ENCODE results near the gene PTPRC.

Gene PTPRC

DNA sequence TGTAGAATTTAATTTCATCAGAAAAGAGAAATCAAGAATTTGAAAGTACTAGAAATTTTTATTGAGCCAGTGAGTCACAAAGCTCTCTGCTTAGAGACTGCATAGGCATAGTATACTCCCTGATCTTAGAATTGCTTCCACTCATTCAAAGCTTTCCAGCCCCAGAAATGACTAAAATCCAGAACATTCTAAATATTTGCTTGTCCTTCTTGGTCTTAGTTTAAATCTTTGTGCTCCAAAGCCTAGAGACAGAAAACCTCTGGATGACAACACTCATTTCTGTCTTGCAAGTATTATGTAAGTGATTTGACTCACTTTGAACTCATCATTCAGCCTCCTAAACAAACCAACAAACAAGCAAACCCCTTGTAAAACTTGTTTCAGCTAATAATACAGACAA is 74.2 kb downstream of the PTPRC start:
- no peak for DNase-seq

DNA sequence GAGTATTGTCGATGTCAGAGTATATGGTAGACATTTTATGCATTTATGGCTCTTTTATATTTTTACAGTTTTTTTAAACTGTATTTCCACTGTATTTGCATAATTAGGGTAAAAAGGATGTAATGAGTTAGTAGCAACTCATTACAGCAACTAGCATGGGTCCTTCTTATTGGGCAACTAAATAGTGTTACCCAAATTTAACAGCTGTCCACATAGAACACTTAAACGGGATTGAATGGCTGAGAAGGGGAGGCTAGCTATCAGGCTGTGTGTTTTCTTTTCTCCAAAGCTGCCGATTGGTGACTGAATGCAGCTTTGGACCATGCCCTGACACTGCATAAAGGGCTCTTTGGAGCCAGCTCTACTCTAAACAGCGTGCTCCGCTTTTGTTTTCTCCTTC is 75.4 kb downstream of the PTPRC start:
- DNase-seq = no peak

DNA sequence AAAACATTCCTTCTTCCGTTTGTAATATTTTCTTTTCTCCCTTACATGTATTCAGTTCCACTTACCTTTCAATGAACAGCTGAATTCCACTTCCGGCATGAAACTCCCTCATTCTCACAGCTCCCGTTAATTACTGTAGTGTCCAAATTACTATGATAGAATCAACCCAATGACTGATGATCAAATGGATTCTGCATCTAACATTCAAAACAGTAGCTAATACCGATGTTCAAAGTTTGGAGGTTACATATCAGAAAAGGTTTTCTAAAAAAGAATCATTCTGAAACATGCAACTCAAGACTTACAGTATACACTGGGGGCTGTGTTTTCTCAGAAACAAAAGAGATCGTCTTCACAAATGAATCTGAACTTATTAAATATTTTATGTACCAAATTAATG is 77.2 kb downstream of the PTPRC start:
- no peak for DNase-seq

DNA sequence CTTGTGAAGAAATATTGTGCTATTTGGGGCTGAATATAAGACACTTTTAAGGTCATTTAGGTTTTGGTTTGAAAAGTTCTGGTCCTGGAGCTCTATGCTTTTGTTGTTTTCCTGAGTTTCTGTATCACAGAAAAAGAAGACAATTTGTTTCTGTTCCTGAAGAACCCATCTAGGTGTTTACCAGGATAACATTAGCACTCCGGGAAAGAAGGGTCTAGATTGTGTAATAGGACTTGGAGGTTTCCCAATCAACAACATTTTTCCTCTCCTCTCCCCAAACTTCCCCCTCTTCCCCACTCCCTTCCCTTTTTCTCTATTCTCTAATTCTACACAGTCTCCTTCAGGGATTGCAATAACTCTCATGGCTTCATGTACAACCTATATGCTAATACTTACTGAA is 78.7 kb downstream of the PTPRC start:
- no peak for DNase-seq

DNA sequence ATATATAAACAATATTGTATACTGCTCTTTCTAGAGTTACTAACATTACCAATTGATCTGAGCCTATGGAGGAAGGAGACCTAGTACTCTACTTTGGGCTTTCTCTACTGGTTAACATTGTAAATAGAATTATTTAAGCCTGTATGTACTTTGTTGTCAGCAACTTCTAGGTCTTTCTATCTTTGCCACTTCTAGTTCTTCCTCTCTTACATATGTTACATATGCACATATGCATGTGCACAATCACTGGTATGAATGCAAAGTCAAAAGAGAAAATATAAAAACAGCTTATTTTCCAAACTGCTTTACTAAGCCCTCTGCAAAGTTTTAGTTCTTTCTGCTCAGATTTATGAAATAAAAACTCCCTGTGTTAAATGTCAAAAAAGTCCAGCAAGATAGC is 84.3 kb downstream of the PTPRC start:
- DNase-seq = no peak

DNA sequence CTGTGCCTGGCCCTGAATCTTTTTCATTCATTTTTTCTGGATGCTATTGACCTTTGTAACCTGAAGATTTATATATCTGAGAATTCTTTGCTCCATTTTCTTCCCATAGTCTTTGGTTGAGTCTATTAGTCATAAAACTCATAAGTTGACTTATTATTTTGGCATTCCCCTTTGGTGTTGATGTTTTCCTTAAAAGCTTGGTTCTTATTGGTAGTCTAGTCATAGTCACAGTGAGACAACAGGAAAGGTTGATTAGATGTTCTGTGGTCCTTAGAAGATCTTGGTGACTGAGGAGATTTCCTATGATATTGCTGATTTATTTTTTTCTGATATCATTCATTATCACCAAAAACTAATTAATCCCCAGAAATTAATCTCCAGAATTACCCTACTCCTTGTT is 86.2 kb downstream of the PTPRC start:
- no peak for DNase-seq

DNA sequence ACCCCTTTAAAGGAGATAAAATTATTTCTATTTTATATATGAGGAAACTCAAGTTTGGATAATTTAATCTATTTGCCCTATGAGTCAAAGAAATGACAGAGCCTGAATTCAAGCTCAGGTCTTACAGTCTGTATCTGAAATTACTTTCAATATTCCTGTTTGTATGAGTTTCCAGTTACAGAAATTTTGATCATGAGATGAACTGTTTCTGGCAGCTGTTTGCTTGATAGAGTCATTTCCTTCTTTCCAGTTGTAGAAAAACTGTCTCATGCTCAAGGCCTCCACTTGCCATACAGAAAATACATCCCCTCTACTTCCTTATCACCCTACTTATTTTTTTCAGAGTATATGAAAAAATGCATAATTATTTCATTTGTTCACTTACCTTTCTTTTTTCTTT is 87.6 kb downstream of the PTPRC start:
- no peak for DNase-seq

DNA sequence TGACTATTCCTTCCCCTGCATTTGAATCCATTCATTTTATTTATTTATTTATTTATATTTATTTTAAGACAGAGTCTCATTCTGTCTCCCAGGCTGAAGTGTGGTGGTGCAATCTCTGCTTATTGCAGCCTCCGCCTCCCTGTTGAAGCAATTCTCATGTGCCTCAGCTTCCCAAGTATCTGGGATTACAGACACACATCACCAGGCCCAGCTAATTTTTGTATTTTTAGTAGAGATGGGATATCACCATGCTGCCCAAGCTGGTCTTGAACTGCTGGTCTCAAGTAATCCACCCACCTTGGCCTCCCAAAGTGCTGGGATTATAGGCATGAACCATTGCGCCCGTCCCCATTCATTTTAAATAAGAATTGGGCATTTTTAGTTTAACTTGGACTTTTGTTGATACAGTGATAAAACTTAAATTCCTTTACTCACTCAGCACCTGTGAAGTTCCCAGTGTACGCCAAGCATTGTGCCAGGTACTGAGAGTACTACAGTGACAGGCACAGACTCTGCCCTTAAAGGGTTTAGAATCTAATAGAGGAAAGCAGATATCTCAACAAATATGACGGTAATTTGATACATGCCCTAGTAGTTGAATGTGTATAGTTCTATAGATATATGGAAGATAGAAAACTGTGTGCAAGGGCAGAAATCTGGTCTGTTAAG is 90.5 kb downstream of the PTPRC start:
- no peak for DNase-seq

DNA sequence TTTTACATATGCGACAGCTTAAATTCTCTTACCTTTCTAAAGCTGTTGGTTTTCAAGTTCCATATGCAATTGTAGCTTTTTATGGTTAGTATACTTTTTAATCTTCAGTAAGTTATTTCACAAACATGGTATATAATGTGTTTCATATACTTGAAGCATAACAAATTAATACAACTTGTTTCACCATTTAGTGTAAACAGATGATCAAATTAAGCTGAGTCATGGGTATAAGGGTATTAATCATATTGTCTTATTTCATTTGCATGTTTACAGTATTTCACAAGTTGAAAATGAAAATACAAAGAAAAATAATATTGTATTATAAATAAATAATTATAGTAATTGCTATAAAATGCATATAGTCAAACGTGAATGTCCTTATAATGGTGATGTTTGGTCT is 92.1 kb downstream of the PTPRC start:
- no peak for DNase-seq

DNA sequence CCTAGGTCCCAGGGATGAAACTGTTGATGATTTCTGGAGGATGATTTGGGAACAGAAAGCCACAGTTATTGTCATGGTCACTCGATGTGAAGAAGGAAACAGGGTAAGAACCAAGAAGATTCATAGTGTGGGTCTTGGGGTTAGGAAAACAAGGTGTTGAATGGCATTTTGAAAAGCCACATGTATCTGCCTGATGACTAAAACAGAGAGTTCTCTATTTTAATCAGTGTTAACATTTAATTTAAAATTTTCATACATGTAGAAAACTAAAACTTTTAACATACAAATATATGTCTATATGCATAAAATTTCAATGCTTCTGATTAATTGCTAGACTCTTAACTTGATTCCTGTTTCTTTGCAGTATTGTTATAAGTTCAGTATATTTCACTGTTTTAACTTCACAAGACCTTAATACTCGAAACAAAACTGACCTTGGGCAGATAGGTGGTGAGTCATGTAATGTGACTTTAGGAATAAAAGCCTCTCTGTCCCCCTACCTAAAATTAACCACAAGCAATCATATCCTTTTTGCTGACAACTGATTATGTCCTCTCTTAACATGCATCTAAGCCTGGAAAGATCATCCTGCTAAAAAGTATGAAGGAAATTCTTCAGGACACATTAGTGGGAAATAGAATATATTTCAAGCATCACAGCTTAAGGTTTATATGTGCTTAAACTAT is 95.6 kb downstream of the PTPRC start:
- DNase-seq = no peak

DNA sequence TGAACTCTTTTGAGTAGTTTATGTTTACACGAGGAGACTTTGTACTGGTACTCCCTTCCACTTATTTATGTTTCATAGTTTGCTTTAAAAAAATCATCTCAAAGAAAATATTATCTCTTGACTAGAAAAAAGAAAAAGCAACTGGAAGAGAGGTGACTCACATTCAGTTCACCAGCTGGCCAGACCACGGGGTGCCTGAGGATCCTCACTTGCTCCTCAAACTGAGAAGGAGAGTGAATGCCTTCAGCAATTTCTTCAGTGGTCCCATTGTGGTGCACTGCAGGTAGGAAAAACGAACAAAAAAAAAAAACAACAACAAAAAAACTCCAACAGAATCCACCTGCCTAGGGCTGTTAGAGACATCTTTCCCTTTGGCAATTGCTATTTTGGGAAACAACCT is 102.9 kb downstream of the PTPRC start:
- DNase-seq = no peak

DNA sequence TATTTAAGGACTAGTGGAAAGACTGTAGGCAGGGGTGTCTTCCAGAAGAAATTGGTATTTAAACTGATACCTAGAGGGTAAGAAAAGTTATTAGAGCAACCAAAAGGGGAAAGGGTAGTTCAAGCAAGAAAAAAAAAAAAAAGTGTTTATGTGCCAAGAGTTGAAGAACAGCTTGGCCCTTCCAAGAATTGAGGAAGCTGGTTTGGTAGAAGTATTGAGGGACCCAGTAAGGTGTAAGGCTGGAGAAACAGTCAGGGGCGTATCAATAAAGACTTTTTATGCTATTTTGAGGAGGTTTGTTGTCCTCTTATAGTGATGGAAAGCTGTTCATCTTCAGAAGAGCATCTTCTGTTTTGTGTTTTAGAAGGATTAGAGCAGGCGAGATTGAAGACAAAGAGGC is 108.3 kb downstream of the PTPRC start:
- DNase-seq = no peak

DNA sequence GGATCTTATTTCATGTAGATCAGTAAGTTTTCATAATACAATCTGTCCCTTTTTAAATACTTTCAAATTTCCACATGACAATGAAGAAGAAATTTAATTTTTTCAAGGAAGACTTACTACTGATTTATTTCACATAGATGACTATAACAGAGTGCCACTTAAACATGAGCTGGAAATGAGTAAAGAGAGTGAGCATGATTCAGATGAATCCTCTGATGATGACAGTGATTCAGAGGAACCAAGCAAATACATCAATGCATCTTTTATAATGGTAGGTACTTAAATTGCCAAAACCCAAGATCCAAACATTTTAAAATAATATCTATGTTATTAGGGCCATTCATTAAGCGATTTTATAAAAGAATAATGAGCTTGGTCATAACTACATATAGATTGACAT is 110.4 kb downstream of the PTPRC start:
- DNase-seq = no peak

DNA sequence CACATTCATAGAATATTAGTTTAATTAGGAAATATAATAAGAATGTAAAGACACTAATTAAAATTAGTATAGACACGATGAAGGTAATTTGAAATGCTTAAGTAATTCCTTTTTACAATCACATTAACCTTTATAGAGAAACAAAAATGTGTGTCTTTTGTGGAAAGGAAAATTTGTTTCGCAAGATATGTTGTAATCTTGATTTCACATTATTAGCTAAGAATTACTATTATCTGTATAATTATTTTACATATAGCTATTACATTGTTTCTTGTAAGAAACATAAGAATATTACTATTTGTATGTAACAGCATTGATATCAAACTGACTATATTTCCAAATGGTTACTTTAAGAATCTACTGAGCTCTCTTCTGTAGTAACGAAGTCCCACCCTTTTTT is 111.2 kb downstream of the PTPRC start:
- no peak for DNase-seq

DNA sequence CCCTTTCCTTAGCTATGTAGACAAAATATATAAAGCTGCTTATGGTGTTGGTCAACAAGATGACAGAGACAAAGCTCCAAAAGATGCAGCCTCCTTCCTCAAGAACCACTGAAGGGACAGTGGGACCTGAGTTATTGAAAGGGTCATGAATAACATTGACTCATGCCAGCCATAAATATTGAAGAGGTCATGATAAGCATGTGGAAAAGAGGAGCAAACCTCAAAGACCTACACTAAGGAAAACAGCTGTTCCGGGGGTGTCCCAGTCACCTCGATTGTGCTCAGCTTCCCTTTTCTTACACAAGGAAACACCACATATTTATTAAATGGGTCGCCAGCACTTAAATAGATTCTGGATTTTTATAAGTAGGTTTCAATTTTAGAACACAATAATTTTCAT is 112.9 kb downstream of the PTPRC start:
- no peak for DNase-seq

DNA sequence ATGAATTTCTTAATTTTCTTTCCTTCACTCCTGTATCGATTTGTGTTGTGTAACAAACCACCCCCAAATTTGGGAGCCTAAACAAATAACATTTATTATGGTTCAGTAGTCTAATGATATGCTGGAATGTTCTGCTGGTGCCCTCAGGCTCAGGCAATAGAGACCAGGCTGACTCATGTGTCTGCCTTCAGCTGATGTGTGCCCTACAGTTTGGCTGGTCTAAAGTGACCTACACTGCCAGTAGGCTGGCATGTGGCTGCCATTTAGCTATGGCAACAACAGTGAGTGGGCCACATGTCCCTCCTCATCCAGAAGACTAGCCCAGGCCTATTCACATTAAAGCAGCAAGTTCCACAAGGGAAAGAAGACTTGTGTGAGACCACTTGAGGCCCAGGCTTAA is 115.8 kb downstream of the PTPRC start:
- no peak for DNase-seq

DNA sequence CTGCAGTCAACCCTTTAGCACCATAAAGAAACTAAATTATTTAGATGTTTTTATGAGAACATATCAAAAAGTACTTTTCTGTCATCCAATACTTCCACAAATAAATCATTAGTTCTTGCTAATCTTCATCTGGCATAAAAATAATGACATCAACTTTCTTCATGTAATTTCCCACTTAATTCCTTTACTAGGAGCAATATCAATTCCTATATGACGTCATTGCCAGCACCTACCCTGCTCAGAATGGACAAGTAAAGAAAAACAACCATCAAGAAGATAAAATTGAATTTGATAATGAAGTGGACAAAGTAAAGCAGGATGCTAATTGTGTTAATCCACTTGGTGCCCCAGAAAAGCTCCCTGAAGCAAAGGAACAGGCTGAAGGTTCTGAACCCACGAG is 116.9 kb downstream of the PTPRC start:
- DNase-seq = no peak

DNA sequence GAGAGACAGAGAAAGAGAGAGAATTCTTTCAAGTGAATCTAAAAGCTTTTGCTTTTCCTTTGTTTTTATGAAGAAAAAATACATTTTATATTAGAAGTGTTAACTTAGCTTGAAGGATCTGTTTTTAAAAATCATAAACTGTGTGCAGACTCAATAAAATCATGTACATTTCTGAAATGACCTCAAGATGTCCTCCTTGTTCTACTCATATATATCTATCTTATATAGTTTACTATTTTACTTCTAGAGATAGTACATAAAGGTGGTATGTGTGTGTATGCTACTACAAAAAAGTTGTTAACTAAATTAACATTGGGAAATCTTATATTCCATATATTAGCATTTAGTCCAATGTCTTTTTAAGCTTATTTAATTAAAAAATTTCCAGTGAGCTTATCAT is 117.6 kb downstream of the PTPRC start:
- DNase-seq = peak in 1 of 2 experiments; percentile 5

DNA sequence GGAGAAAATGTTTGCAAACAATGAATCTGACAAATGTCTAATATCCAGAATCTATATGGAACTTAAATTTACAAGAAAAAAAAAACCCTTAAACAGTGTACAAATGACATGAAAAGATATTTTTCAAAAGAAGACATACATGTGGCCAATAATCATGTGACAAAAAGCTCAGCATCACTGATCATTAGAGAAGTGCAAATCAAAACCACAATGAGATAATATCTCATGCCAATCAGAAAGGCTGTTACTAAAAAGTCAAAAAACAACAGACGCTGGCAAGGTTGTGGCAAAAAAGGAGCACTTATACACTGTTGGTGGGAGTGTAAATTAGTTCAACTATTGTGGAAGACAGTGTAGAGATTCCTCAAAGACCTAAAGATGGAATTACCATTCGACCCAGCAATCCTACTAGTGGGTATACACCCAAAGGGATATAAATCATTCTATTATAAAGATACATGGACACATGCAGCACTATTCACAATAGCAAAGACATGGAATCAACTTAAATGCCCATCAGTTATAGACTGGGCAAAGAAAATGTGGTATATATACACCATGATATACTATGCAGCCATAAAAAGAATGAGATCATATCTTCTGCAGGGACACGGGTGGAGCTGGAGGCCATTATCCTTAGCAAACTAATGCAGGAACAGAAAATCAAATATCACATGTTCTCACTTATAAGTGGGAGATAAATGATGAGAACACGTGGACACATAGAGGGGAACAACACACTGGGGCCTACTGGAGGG is 123.2 kb downstream of the PTPRC start:
- no peak for DNase-seq

DNA sequence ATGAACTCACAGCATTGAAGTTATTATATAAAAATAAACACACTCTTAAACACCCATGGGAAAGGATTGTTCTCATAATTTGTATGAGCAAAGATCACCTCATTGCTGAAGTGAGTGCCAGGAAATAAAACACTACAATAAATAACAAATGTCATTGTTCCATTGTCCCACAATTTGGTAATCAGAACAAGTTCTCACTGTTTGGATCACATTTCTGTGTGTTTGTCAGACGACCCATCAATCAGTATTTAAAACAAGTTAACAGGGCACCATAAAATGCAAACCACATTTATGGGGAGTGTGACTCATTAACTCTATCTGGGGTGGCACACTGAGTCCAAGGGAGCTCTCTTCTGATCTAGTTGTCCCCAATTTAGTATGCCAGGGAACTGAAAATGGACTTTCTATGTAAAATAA is 124.5 kb downstream of the PTPRC start:
- DNase-seq = no peak

DNA sequence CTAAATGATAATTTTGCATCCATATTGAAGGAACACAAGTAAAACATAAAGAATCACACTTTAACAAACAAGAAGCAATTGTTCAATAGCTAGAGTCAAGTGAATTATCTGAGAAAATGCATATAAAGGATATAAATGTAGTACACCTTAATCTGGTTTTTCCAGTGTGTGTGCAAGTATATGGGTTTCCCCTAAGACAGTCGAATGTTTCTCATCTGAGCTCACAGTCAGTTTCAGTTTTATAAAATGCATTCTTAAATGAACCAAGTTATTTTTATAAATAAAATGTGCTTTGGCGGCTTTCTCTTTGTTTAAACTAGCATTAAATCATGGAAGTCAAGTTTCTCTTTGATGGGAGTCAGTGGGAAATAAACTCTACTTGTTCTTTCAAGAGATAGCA is 125.9 kb downstream of the PTPRC start:
- DNase-seq = no peak

DNA sequence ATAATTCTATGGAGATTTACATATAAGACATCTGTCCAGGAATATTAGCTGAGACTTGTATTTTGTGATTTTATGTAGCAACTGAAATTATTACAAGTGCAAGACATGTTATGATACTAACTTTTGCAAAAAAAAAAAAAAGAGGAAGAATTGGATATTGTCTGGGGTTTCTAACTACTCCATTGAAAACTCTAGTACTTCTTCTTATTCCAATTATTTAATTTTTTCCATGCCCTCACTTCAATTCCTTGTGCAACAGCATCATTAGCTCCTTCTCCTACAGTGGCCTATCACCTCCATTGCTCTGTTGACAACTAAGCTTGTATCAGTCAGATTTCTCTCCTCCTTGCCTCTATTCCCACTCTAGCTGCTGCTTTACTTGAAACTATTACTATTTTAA is 126.6 kb downstream of the PTPRC start:
- DNase-seq = no peak

DNA sequence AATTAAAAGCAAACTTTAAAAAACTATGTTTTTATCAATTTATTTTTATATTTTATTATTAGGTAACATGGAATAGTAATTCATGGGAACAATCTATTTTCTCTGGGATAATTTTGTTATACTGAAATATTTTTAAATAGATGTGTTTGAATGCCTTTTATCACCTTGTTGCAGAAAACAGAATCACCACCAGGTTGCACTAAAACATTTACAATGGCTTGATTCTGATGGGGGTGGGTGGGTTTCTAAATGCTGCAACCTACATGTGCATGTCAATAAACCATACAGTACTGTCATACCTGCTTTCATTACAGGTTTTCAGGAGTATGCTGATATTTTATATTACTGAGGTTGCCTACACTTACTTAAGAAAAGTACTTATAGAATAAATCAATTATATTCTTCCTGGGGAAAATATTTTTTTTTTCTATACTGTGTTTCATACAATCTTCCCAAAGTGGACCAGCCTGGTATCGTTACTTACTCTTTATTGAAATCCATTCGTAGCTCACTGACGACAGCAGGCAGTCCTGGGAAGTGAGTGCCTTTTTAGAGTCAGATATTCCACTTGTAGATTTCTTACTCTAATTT is 132.8 kb downstream of the PTPRC start:
- DNase-seq = peak; percentile 19 to 20

DNA sequence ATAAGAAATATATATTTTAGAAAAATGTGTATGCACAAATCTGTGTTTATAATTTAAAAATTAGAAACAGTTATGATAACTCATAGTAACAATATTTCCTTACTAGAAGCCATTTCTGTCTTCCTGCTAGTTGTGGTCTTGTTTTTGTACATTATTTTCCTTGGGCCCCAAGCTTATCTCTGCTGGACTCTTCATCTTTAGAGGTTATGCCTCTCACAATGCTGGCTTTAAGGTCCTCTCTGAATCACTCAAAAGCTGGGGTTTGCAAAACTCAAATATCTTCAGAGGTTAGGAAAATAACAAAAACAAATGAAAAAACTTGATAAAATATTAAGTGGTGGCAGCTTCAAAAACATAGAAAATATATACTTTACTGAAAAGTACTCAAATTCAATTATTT is 133.8 kb downstream of the PTPRC start:
- no peak for DNase-seq
